MM.1S (cell line): ENCODE measurements around the gene BTBD1.

Source experiments
- DNase-seq: peaks from one replicate; pipeline ENCODE4 v3.0.0-alpha.2; 2015
- H2AFZ ChIP-seq: fragments of 300-600 bp; sonication (generic); 2 replicates; pipeline ENCODE4 v1.6.0; 2016; ENCODE audit warnings: antibody characterized with exemption, low read length
- H3F3A ChIP-seq: fragments of 300-600 bp; sonication (generic); 2 replicates; pipeline ENCODE4 v1.6.1; 2016; ENCODE audit warnings: mild to moderate bottlenecking, antibody characterized with exemption, low read length, moderate library complexity, mixed read lengths; ENCODE audit not compliant: insufficient read depth
- H3K27ac ChIP-seq: fragments of 300-600 bp; sonication (generic); 2 replicates; pipeline ENCODE4 v1.5.1; 2016; ENCODE audit warnings: mild to moderate bottlenecking, low read length
- H3K27me3 ChIP-seq: fragments of 300-600 bp; sonication (generic); replicated peaks from 2 replicates; pipeline ENCODE4 v1.6.0; 2016; ENCODE audit warnings: low read length; ENCODE audit not compliant: insufficient read depth
- H3K36me3 ChIP-seq: fragments of 300-600 bp; sonication (generic); replicated peaks from 2 replicates; pipeline ENCODE4 v1.6.1; 2016; ENCODE audit warnings: mild to moderate bottlenecking, low read length, mixed read lengths; ENCODE audit not compliant: insufficient read depth
- H3K4me1 ChIP-seq: fragments of 300-600 bp; sonication (generic); 2 replicates; pipeline ENCODE4 v1.6.1; 2016; ENCODE audit warnings: low read length, mixed read lengths
- H3K4me2 ChIP-seq: fragments of 300-600 bp; sonication (generic); 2 replicates; pipeline ENCODE4 v1.6.0; 2016; ENCODE audit warnings: low read depth, low read length
- H3K4me3 ChIP-seq: fragments of 300-600 bp; sonication (generic); 2 replicates; pipeline ENCODE4 v1.5.1; 2016; ENCODE audit warnings: low read length, mixed read lengths
- H3K79me2 ChIP-seq: fragments of 300-600 bp; sonication (generic); 2 replicates; pipeline ENCODE4 v1.6.1; 2016; ENCODE audit warnings: mixed run types, low read length, mixed read lengths
- H3K9ac ChIP-seq: fragments of 300-600 bp; sonication (generic); 2 replicates; pipeline ENCODE4 v1.6.1; 2016; ENCODE audit warnings: low read length, mixed read lengths
- H3K9me2 ChIP-seq: fragments of 300-600 bp; sonication (generic); replicated peaks from 2 replicates; pipeline ENCODE4 v1.6.1; 2016; ENCODE audit warnings: mild to moderate bottlenecking, low read length, mixed read lengths; ENCODE audit not compliant: insufficient read depth
- H3K9me3 ChIP-seq: fragments of 300-600 bp; sonication (generic); replicated peaks from 2 replicates; pipeline ENCODE4 v1.6.1; 2016; ENCODE audit warnings: mild to moderate bottlenecking, low read length, mixed read lengths; ENCODE audit not compliant: insufficient read depth
- H4K20me1 ChIP-seq: fragments of 300-600 bp; sonication (generic); 2 replicates; pipeline ENCODE4 v1.6.1; 2016; ENCODE audit warnings: mild to moderate bottlenecking, low read length, moderate library complexity, mixed read lengths; ENCODE audit not compliant: insufficient read depth
- CTCF ChIP-seq: fragments of 300-600 bp; sonication (generic); IDR thresholded peaks from 2 replicates; pipeline ENCODE4 v1.5.1; 2016; ENCODE audit warnings: antibody characterized with exemption, low read length, mixed read lengths
- EZH2 ChIP-seq: fragments of 300-600 bp; sonication (generic); optimal IDR thresholded peaks from 2 replicates; pipeline ENCODE3; 2017; ENCODE audit warnings: low read depth, mild to moderate bottlenecking, antibody characterized with exemption, low read length, mixed read lengths
- EZH2phosphoT487 ChIP-seq: fragments of 300-600 bp; sonication (generic); IDR thresholded peaks from 2 replicates; pipeline ENCODE4 v1.6.1; 2018; ENCODE audit warnings: antibody characterized with exemption, low read length

Gene BTBD1

GRCh38 chr15:83114856-83115255 lies 47.8 kb upstream of the BTBD1 start:
- H3F3A ChIP-seq: no peaks in the 10 kb centered on the region
- H3K36me3 ChIP-seq: no peaks in the 10 kb centered on the region
- TF ChIP-seq CTCF: no peak
- no peak for TF ChIP-seq EZH2phosphoT487
- TF ChIP-seq EZH2: no peak
- no peak overlapping the region for H3K4me2 ChIP-seq
- no peak overlapping the region for H3K4me3 ChIP-seq
- H3K9ac ChIP-seq: no peak overlapping the region
- no peaks in the 10 kb centered on the region for H3K9me3 ChIP-seq
- no peaks in the 10 kb centered on the region for H3K4me1 ChIP-seq
- H3K27me3 ChIP-seq: no peaks in the 10 kb centered on the region
- no peak overlapping the region for H2AFZ ChIP-seq
- no peak overlapping the region for H3K27ac ChIP-seq
- H4K20me1 ChIP-seq: no peaks in the 10 kb centered on the region
- no peaks in the 10 kb centered on the region for H3K79me2 ChIP-seq
- no peak for DNase-seq
- no peaks in the 10 kb centered on the region for H3K9me2 ChIP-seq

GRCh38 chr15:83113881-83114674 lies 47.0 kb upstream of the BTBD1 start:
- no peak overlapping the region for H3K4me3 ChIP-seq
- no peaks in the 10 kb centered on the region for H3K4me1 ChIP-seq
- H2AFZ ChIP-seq: no peak overlapping the region
- no peaks in the 10 kb centered on the region for H3K79me2 ChIP-seq
- TF ChIP-seq EZH2phosphoT487 (no peak), EZH2 (no peak), CTCF (no peak)
- no peak overlapping the region for H3K4me2 ChIP-seq
- H3K9me3 ChIP-seq: no peaks in the 10 kb centered on the region
- H4K20me1 ChIP-seq: no peaks in the 10 kb centered on the region
- H3K9me2 ChIP-seq: no peaks in the 10 kb centered on the region
- no peak for DNase-seq
- no peaks in the 10 kb centered on the region for H3K27me3 ChIP-seq
- H3K36me3 ChIP-seq: no peaks in the 10 kb centered on the region
- no peaks in the 10 kb centered on the region for H3F3A ChIP-seq
- H3K27ac ChIP-seq: no peak overlapping the region
- H3K9ac ChIP-seq: no peak overlapping the region

GRCh38 chr15:83112956-83113299 lies 45.9 kb upstream of the BTBD1 start:
- no peaks in the 10 kb centered on the region for H3K4me1 ChIP-seq
- H3F3A ChIP-seq: no peaks in the 10 kb centered on the region
- H3K79me2 ChIP-seq: no peaks in the 10 kb centered on the region
- no peak overlapping the region for H3K4me2 ChIP-seq
- no peak overlapping the region for H3K27ac ChIP-seq
- no peak overlapping the region for H3K4me3 ChIP-seq
- no peaks in the 10 kb centered on the region for H3K9me2 ChIP-seq
- no peak for TF ChIP-seq CTCF
- TF ChIP-seq EZH2: no peak
- no peak for TF ChIP-seq EZH2phosphoT487
- DNase-seq: no peak
- no peaks in the 10 kb centered on the region for H3K9me3 ChIP-seq
- no peaks in the 10 kb centered on the region for H3K36me3 ChIP-seq
- no peak overlapping the region for H2AFZ ChIP-seq
- H3K27me3 ChIP-seq: no peaks in the 10 kb centered on the region
- no peak overlapping the region for H3K9ac ChIP-seq
- no peaks in the 10 kb centered on the region for H4K20me1 ChIP-seq
